IMR-90 (cell line): ENCODE measurements around the gene IDS. TPM values are rescaled to one million over a fixed set of nuclear protein-coding genes. Genes with fewer than 3 reads are reported as not detected.

Experiments
- ATAC-seq: fragments of 200-7000 bp; cut with Tn5 transposase; 2 replicates; pipeline ENCODE4 v1.9.1; 2020; ENCODE audit warnings: low read depth, mild to moderate bottlenecking, moderate library complexity
- BruUV-seq: library from RNA; stranded (reverse); fragments of 400-500 nt; replicated peaks from 2 replicates; lab custom pipeline; 2021; lab: Mats Ljungman, UMichigan
- CTCF ChIA-PET: fragments of 300-600 bp; formaldehyde crosslinking; extraction: SDS; loops from one replicate; lab custom pipeline; 2021; ENCODE audit warnings: antibody characterized with exemption; lab: Yijun Ruan, JAX
- POLR2A ChIA-PET: fragments of 300-600 bp; sonication (Branson Sonifier 250); formaldehyde crosslinking; loops from one replicate; lab custom pipeline; 2022; ENCODE audit warnings: antibody characterized with exemption; ENCODE audit not compliant: unreplicated experiment; lab: Charles Lee
- DNase-seq: peaks from one replicate; pipeline ENCODE4 v3.0.0; 2013
- H2AFZ ChIP-seq: replicated peaks from 2 replicates; pipeline ENCODE3; 2013; ENCODE audit warnings: low read length, mild to moderate bottlenecking; ENCODE audit not compliant: poor library complexity
- H2AK5ac ChIP-seq: 2 replicates; pipeline ENCODE4 v1.6.1; 2013; ENCODE audit warnings: low read depth, low read length, inconsistent platforms
- H2AK9ac ChIP-seq: replicated peaks from 2 replicates; pipeline ENCODE3; 2013; ENCODE audit warnings: mild to moderate bottlenecking, low read depth, low read length, moderate library complexity; ENCODE audit not compliant: poor library complexity
- H2BK120ac ChIP-seq: 2 replicates; pipeline ENCODE4 v1.6.1; 2013; ENCODE audit warnings: low read depth, low read length, inconsistent platforms
- H2BK15ac ChIP-seq: 3 replicates; pipeline ENCODE4 v1.6.1; 2013; ENCODE audit warnings: low read depth, low read length, inconsistent platforms
- H2BK20ac ChIP-seq: 2 replicates; pipeline ENCODE4 v1.6.1; 2013; ENCODE audit warnings: low read depth, mild to moderate bottlenecking, inconsistent platforms, low read length, moderate library complexity
- H2BK5ac ChIP-seq: 2 replicates; pipeline ENCODE4 v1.6.1; 2013; ENCODE audit warnings: mild to moderate bottlenecking, low read depth, low read length, inconsistent platforms; ENCODE audit not compliant: poor library complexity, severe bottlenecking
- H3K14ac ChIP-seq: replicated peaks from 2 replicates; pipeline ENCODE4 v1.6.1; 2013; ENCODE audit warnings: low read depth, low read length, inconsistent platforms
- H3K18ac ChIP-seq: 2 replicates; pipeline ENCODE4 v1.6.1; 2013; ENCODE audit warnings: low read depth, low read length, control low read depth
- H3K23ac ChIP-seq: 2 replicates; pipeline ENCODE4 v1.6.1; 2013; ENCODE audit warnings: low read depth, low read length, inconsistent platforms
- H3K27ac ChIP-seq: 2 replicates; pipeline ENCODE4 v1.5.1; 2013; ENCODE audit warnings: mild to moderate bottlenecking, control low read depth, low read length; ENCODE audit not compliant: insufficient read depth
- H3K27me3 ChIP-seq: 2 replicates; pipeline ENCODE4 v1.6.1; 2013; ENCODE audit warnings: low read length; ENCODE audit not compliant: control insufficient read depth, insufficient read depth
- H3K36me3 ChIP-seq: 2 replicates; pipeline ENCODE4 v1.6.1; 2013; ENCODE audit warnings: low read length, mixed read lengths; ENCODE audit not compliant: control insufficient read depth, insufficient read depth
- H3K4ac ChIP-seq: 2 replicates; pipeline ENCODE4 v1.6.1; 2013; ENCODE audit warnings: low read depth, low read length, inconsistent platforms
- H3K4me1 ChIP-seq: 2 replicates; pipeline ENCODE4 v1.6.1; 2013; ENCODE audit warnings: low read length, mixed read lengths; ENCODE audit not compliant: control insufficient read depth, insufficient read depth
- H3K4me2 ChIP-seq: 2 replicates; pipeline ENCODE4 v1.6.1; 2013; ENCODE audit warnings: low read depth, mild to moderate bottlenecking, control low read depth, low read length, moderate library complexity
- H3K4me3 ChIP-seq: 2 replicates; pipeline ENCODE4 v1.5.1; 2013; ENCODE audit warnings: low read depth, mild to moderate bottlenecking, control low read depth, low read length, moderate library complexity; ENCODE audit not compliant: insufficient read depth
- H3K56ac ChIP-seq: 2 replicates; pipeline ENCODE4 v1.6.1; 2013; ENCODE audit warnings: low read length, inconsistent platforms; ENCODE audit not compliant: insufficient read depth; ENCODE audit errors: extremely low read depth
- H3K79me1 ChIP-seq, 2 experiments: 2 replicates each; pipeline ENCODE4 v1.6.1; 2013; ENCODE audit warnings: low read length in 2 of 2, inconsistent platforms in 1 of 2, low read depth in 1 of 2
- H3K9ac ChIP-seq: 2 replicates; pipeline ENCODE4 v1.6.1; 2013; ENCODE audit warnings: low read depth, low read length, control low read depth
- H3K9me1 ChIP-seq: 2 replicates; pipeline ENCODE4 v1.6.1; 2013; ENCODE audit warnings: low read length, inconsistent platforms; ENCODE audit not compliant: insufficient read depth
- H3K9me3 ChIP-seq: 2 replicates; pipeline ENCODE4 v1.6.1; 2013; ENCODE audit warnings: low read length; ENCODE audit not compliant: control insufficient read depth, insufficient read depth
- H4K20me1 ChIP-seq: 2 replicates; pipeline ENCODE4 v1.6.1; 2013; ENCODE audit warnings: low read length, inconsistent platforms; ENCODE audit not compliant: insufficient read depth
- H4K5ac ChIP-seq: 2 replicates; pipeline ENCODE4 v1.6.1; 2013; ENCODE audit warnings: mild to moderate bottlenecking, low read depth, low read length, control low read depth
- H4K8ac ChIP-seq, 2 experiments: 2 replicates each; pipeline ENCODE4 v1.6.1; 2013; ENCODE audit warnings: low read depth in 2 of 2, low read length in 2 of 2, control low read depth in 1 of 2, inconsistent platforms in 1 of 2
- H4K91ac ChIP-seq: 2 replicates; pipeline ENCODE4 v1.6.1; 2013; ENCODE audit warnings: low read depth, low read length, inconsistent platforms; ENCODE audit not compliant: insufficient read depth
- BHLHE40 ChIP-seq: fragments of 150-350 bp; IDR thresholded peaks from 2 replicates; pipeline ENCODE4 v1.6.1; 2016; ENCODE audit warnings: mild to moderate bottlenecking, low read depth, low read length
- CEBPB ChIP-seq: IDR thresholded peaks from 2 replicates; pipeline ENCODE4 v1.6.1; 2012; ENCODE audit warnings: low read depth, low read length, improper control_type of control experiment
- CHD1 ChIP-seq: IDR thresholded peaks from 2 replicates; pipeline ENCODE4 v1.6.1; 2012; ENCODE audit warnings: low read depth, low read length, improper control_type of control experiment
- ELK1 ChIP-seq: fragments of 150-350 bp; IDR thresholded peaks from 2 replicates; pipeline ENCODE4 v1.6.1; 2016; ENCODE audit warnings: low read depth, mild to moderate bottlenecking, low read length, moderate library complexity, borderline replicate concordance
- FOS ChIP-seq: fragments of 150-350 bp; IDR thresholded peaks from 2 replicates; pipeline ENCODE4 v1.6.1; 2016; ENCODE audit warnings: low read depth, low read length
- MAFK ChIP-seq: IDR thresholded peaks from 2 replicates; pipeline ENCODE4 v1.6.1; 2012; ENCODE audit warnings: low read depth, low read length, improper control_type of control experiment
- MAZ ChIP-seq: IDR thresholded peaks from 2 replicates; pipeline ENCODE4 v1.6.1; 2012; ENCODE audit warnings: low read depth, mild to moderate bottlenecking, low read length, improper control_type of control experiment, moderate library complexity, borderline replicate concordance
- MXI1 ChIP-seq: IDR thresholded peaks from 2 replicates; pipeline ENCODE4 v1.6.1; 2012; ENCODE audit warnings: low read depth, mild to moderate bottlenecking, low read length, moderate library complexity, borderline replicate concordance
- NFE2L2 ChIP-seq: fragments of 150-350 bp; IDR thresholded peaks from 2 replicates; pipeline ENCODE4 v1.6.1; 2016; ENCODE audit warnings: low read depth, mild to moderate bottlenecking, low read length
- POLR2A ChIP-seq: IDR thresholded peaks from 2 replicates; pipeline ENCODE4 v1.6.1; 2012; ENCODE audit warnings: mild to moderate bottlenecking, low read depth, low read length
- RAD21 ChIP-seq: IDR thresholded peaks from 2 replicates; pipeline ENCODE4 v1.6.1; 2012; ENCODE audit warnings: low read length, improper control_type of control experiment
- RCOR1 ChIP-seq: IDR thresholded peaks from 2 replicates; pipeline ENCODE4 v1.6.1; 2012; ENCODE audit warnings: mild to moderate bottlenecking, low read length, improper control_type of control experiment; ENCODE audit not compliant: insufficient replicate concordance
- RFX5 ChIP-seq: IDR thresholded peaks from 2 replicates; pipeline ENCODE4 v1.8.0; 2012; ENCODE audit warnings: low read depth, mild to moderate bottlenecking, low read length, moderate library complexity
- SMC3 ChIP-seq: fragments of 150-350 bp; IDR thresholded peaks from 2 replicates; pipeline ENCODE4 v1.6.1; 2016; ENCODE audit warnings: low read depth, mild to moderate bottlenecking, antibody characterized with exemption, low read length, moderate library complexity
- WGBS, 2 experiments: methylation state at CpG; one replicate each; pipeline versions ENCODE4 v1.1.5 to v1.1.7; 2013; ENCODE audit warnings: missing lambda C conversion rate in 2 of 2; ENCODE audit not compliant: insufficient read length in 1 of 2; ENCODE audit errors: extremely low coverage in 2 of 2; 5-methylcytosine and 5-hydroxymethylcytosine counted together
- dilution Hi-C: fragments of 300-500 bp; cut with HindIII; formaldehyde crosslinking; loops from one replicate; pipeline ENCODE4 v1.14.3; 2018; ENCODE audit warnings: low sequenced_read_pairs; ENCODE audit not compliant: unreplicated experiment
- in situ Hi-C: fragments of 300-500 bp; cut with MboI; formaldehyde crosslinking; loops from 3 replicates; pipeline ENCODE4 v1.14.3; 2019; ENCODE audit warnings: low sequenced_read_pairs, inconsistent platforms, mixed read lengths
- intact Hi-C: fragments of 100-400 bp; cut with micrococcal nuclease; formaldehyde crosslinking; loops from 2 replicates; pipeline ENCODE4 v1.10.0; 2022
- polyA plus RNA-seq, 3 experiments: library from polyadenylated mRNA; depleted of rRNA; stranded (reverse); fragments of >200 nt; gene quantifications; 2 replicates each; pipeline ENCODE4 v1.2.3, GENCODE V29; 2012; ENCODE audit warnings: low replicate concordance in 1 of 3
- total RNA-seq: library from RNA; depleted of rRNA; stranded (reverse); fragments of >200 nt; gene quantifications from 2 replicates; pipeline ENCODE4 v1.2.3, GENCODE V29; 2012
- TF ChIP-seq, protein P1 (sequence below): conservative IDR thresholded peaks from 2 replicates; pipeline ENCODE4 v1.5.1; 2012; ENCODE audit warnings: mild to moderate bottlenecking, low read depth, low read length, improper control_type of control experiment
- TF ChIP-seq, protein P2 (sequence below): fragments of 150-350 bp; IDR thresholded peaks from 2 replicates; pipeline ENCODE4 v1.6.1; 2017; ENCODE audit warnings: mild to moderate bottlenecking, antibody characterized with exemption, low read length, low read depth

The IDS gene
- total and polyA plus RNA-seq, 2 of the 4 experiments (the other 2 are of a cell fraction), result 26.3 to 56.9 TPM

- Histone ChIP-seq H3K18ac (no peak overlapping the region), H4K5ac (no peak overlapping the region), H3K56ac (no peak overlapping the region), H3K4ac (no peak overlapping the region), H3K27me3 (no peaks in the 10 kb centered on the region), H2BK15ac (no peak overlapping the region), H2BK5ac (no peak overlapping the region), H3K79me1 (no peaks in the 10 kb centered on the region), H3K9me3 (no peaks in the 10 kb centered on the region), H2AK5ac (no peak overlapping the region), H3K4me3 (no peak overlapping the region), H4K91ac (no peak overlapping the region), H3K36me3 (no peaks in the 10 kb centered on the region), H3K4me1 (no peaks in the 10 kb centered on the region), H2BK120ac (no peak overlapping the region), H3K14ac (no peak overlapping the region), H2AK9ac (no peak overlapping the region), H3K9me1 (no peaks in the 10 kb centered on the region), H4K8ac (no peak overlapping the region), H4K20me1 (no peaks in the 10 kb centered on the region), H3K23ac (no peak overlapping the region), H3K27ac (no peak overlapping the region), H3K4me2 (no peak overlapping the region), H2BK20ac (no peak overlapping the region), H2AFZ (no peak overlapping the region), H3K9ac (no peak overlapping the region)
- WGBS, 2 experiments, result no CpG with 5 or more reads among the region's 5 CpGs
- intact Hi-C loops (no loop called here), in situ Hi-C loops (no loop called here), dilution Hi-C loops (no loop called here)
- no peak for DNase-seq
- no TSS peak for BruUV-seq
- POLR2A ChIA-PET, result interaction anchor here (0.6 kb wide), 1 partner anchor 28 kb away, joined by 19 read pairs; no protein-coding TSS in a partner anchor
- no peak for ATAC-seq
- no peak for TF ChIP-seq FOS
- no peak for TF ChIP-seq NFE2L2
- TF ChIP-seq MXI1, result no peak
- TF ChIP-seq, protein P1, sequence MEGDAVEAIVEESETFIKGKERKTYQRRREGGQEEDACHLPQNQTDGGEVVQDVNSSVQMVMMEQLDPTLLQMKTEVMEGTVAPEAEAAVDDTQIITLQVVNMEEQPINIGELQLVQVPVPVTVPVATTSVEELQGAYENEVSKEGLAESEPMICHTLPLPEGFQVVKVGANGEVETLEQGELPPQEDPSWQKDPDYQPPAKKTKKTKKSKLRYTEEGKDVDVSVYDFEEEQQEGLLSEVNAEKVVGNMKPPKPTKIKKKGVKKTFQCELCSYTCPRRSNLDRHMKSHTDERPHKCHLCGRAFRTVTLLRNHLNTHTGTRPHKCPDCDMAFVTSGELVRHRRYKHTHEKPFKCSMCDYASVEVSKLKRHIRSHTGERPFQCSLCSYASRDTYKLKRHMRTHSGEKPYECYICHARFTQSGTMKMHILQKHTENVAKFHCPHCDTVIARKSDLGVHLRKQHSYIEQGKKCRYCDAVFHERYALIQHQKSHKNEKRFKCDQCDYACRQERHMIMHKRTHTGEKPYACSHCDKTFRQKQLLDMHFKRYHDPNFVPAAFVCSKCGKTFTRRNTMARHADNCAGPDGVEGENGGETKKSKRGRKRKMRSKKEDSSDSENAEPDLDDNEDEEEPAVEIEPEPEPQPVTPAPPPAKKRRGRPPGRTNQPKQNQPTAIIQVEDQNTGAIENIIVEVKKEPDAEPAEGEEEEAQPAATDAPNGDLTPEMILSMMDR, result no peak
- TF ChIP-seq CHD1, result no peak
- no peak for TF ChIP-seq RFX5
- no peak for TF ChIP-seq MAFK
- no peak for TF ChIP-seq MAZ
- no peak for TF ChIP-seq RAD21
- TF ChIP-seq CEBPB, result no peak
- TF ChIP-seq BHLHE40, result no peak
- TF ChIP-seq RCOR1, result no peak
- no peak for TF ChIP-seq POLR2A
- TF ChIP-seq, protein P2, sequence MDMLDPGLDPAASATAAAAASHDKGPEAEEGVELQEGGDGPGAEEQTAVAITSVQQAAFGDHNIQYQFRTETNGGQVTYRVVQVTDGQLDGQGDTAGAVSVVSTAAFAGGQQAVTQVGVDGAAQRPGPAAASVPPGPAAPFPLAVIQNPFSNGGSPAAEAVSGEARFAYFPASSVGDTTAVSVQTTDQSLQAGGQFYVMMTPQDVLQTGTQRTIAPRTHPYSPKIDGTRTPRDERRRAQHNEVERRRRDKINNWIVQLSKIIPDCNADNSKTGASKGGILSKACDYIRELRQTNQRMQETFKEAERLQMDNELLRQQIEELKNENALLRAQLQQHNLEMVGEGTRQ, result no peak
- TF ChIP-seq SMC3, result no peak
- TF ChIP-seq ELK1, result no peak
- CTCF ChIA-PET, result no interaction called here
Measured at GRCh38 chrX:149467920-149468319, 37.2 kb downstream of the IDS start.
